Limb (tissue), 2 donors: ENCODE measurements around the gene PALD1.
A peak's percentile ranks its signal among the peaks of the same experiment; 100 is the strongest.

ENCODE experiments used
- DNase-seq, 2 donors: peaks; one replicate each; pipeline ENCODE4 v3.0.0-alpha.2; 2016; ENCODE audit errors: extremely low spot score in 2 of 2

Gene PALD1

GRCh38 chr10:70552586-70552985 is 74.0 kb downstream of the PALD1 start:
- DNase-seq, result no peak

- no peak for DNase-seq
These were observed 76.8 kb downstream of the PALD1 start for GRCh38 chr10:70555371-70555770.

GRCh38 chr10:70557086-70557845 is 78.7 kb downstream of the PALD1 start:
- peak in 1 of 2 donors; percentile 17 for DNase-seq

GRCh38 chr10:70557876-70558275 is 79.3 kb downstream of the PALD1 start:
- no peak for DNase-seq

GRCh38 chr10:70558295-70558694 is 79.7 kb downstream of the PALD1 start:
- DNase-seq, result no peak

GRCh38 chr10:70558871-70559810 is 80.6 kb downstream of the PALD1 start:
- DNase-seq, result peak in 1 of 2 donors; percentile 80

GRCh38 chr10:70559861-70560260 is 81.3 kb downstream of the PALD1 start:
- peak in 1 of 2 donors; percentile 24 for DNase-seq

GRCh38 chr10:70560511-70560941 is 82.0 kb downstream of the PALD1 start:
- DNase-seq, result no peak

GRCh38 chr10:70561070-70561469 is 82.5 kb downstream of the PALD1 start:
- DNase-seq, result peak in 1 of 2 donors; percentile 59

GRCh38 chr10:70561558-70561957 is 83.0 kb downstream of the PALD1 start:
- peak in 1 of 2 donors; percentile 27 for DNase-seq

- peak; percentile 64 to 76 for DNase-seq
These were observed 83.6 kb downstream of the PALD1 start for GRCh38 chr10:70562036-70562755.

- peak in 1 of 2 donors; percentile 27 for DNase-seq
These were observed 84.7 kb downstream of the PALD1 start for GRCh38 chr10:70563230-70563629.

GRCh38 chr10:70564113-70564725 is 85.7 kb downstream of the PALD1 start:
- peak in 1 of 2 donors; percentile 24 for DNase-seq

- DNase-seq, result peak in 1 of 2 donors; percentile 26
These were observed 86.4 kb downstream of the PALD1 start for GRCh38 chr10:70564901-70565351.

- DNase-seq, result peak in 1 of 2 donors; percentile 26
These were observed 87.3 kb downstream of the PALD1 start for GRCh38 chr10:70565556-70566514.

GRCh38 chr10:70566515-70567290 is 88.1 kb downstream of the PALD1 start:
- peak in 1 of 2 donors; percentile 25 for DNase-seq

- DNase-seq, result peak in 1 of 2 donors; percentile 29
These were observed 89.0 kb downstream of the PALD1 start for GRCh38 chr10:70567603-70568002.

- no peak for DNase-seq
These were observed 89.5 kb downstream of the PALD1 start for GRCh38 chr10:70568113-70568512.
